Skin epidermis (tissue), 12 donors: ENCODE measurements around the gene CFHR2.
"Not testable (repeated sequence)": the region's sequence is repeated elsewhere in the genome, so short reads cannot be mapped to it uniquely, and the experiment has no call there.

Source experiments
- H3K27ac ChIP-seq, 21 experiments: fragments of 200-600 bp; sonication (generic) in 11 of 21; one replicate each; pipeline ENCODE4 v1.5.0; 2020; ENCODE audit warnings: mild to moderate bottlenecking in 3 of 21, inconsistent platforms in 2 of 21, moderate library complexity in 2 of 21
- H3K4me3 ChIP-seq, 7 experiments: fragments of 200-600 bp; sonication (generic) in 2 of 7; one replicate each; pipeline ENCODE4 v1.5.0; 2020; ENCODE audit warnings: inconsistent platforms in 2 of 7, mild to moderate bottlenecking in 2 of 7, moderate library complexity in 1 of 7

CFHR2 gene

GRCh38 chr1:196943568-196943967 is at the start of gene CFHR2:
TSS of gene CFHR2 (plus strand) at chr1:196943738. CDS start at chr1:196943881, 143 bp downstream.
- not testable (repeated sequence) for H3K27ac ChIP-seq, H3K4me3 ChIP-seq

DNA sequence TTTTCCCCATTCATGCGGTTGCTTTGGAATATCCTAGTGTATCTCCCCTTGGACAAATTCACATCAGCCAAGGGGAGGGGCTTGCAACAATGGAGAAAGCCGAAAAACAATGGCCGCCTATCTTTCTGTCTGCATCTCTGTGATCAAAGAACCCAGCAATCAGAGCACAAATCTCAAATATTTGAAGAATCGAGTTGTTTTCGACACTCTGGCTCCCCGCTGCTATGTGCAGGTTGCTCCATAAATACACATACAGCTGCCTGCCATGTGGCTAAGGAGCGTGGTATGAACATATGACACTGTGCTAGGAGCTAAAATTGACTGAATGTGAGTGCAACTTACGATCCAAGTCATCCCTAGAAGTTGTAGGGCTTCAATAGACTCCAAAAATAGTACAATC is 47.2 kb upstream of the CFHR2 start:
- no peak overlapping the region for H3K4me3 ChIP-seq

DNA sequence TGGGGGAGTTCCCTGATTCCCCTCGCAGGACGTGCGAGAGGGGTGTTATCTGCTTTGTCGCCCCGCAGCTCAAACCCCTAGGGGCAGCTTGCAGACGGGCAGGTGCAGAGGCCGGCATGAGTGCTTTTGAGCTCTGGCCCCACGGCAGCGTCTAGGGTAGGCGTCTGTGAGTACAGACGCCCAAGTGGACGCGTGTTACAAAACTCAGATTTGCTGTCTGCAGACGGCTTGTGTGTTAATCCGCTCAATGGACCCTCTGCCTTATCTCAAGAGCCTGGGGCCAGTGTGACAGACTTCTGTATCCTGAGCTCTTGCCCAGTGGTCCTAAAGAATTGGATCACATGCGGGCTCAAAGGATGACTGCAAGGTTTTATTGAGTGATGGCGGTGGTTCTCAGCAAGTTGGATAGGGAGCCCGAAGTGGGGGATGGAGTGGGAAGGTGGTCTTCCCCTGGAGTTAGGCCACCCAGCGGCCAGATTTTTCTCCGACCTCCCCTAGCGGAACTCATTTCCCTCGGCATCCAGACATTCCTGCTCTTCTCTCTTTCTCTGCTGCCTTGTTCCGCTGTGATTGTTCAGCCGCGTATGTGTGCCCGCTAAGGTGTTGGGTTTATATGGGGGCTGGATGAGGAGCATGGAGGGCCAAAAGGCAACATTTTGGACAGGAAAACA is 46.2 kb upstream of the CFHR2 start:
- Histone ChIP-seq H3K27ac (no peak overlapping the region), H3K4me3 (no peak overlapping the region)

More for the DNA sequence above, 47.2 kb upstream of the CFHR2 start:
- no peak overlapping the region for H3K27ac ChIP-seq

- no peak overlapping the region for H3K27ac ChIP-seq
- no peak overlapping the region for H3K4me3 ChIP-seq
These were observed 41.2 kb upstream of the CFHR2 start for GRCh38 chr1:196902344-196902743.

DNA sequence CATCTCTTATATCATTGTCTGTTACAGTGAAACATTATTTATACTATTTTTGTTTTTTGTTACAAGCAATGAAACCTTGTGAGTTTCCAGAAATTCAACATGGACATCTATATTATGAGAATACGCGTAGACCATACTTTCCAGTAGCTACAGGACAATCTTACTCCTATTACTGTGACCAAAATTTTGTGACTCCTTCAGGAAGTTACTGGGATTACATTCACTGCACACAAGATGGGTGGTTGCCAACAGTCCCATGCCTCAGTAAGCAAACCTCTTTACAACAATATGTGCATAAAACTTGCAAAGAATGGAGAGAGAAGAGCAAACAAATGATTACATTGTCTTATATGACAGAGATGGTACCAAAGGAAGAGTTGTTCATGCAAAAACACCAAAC is 33.3 kb upstream of the CFHR2 start:
- H3K4me3 ChIP-seq, result no peak overlapping the region
- no peak overlapping the region for H3K27ac ChIP-seq

DNA sequence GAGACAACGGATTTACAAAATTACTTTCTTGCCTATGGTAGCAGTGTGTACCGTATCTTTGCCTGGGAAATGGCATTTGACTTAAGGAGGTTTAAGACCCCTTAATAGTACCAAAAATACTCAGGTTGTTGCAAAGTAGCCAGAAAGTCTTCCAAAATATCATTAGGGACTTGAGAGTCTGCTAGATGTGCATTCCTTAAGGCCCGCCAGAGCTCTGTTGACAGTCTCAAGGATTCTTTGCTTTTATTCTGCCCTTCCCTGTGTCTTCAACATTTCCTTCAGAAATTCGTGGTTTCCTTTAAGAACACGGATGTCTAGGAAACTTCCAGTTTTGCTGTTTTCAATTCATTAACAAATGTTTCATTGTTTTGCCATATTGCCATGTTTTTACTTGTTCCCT is 31.3 kb upstream of the CFHR2 start:
- H3K27ac ChIP-seq, H3K4me3 ChIP-seq: not testable (repeated sequence)

- H3K4me3 ChIP-seq, H3K27ac ChIP-seq: not testable (repeated sequence)
These were observed 16.7 kb upstream of the CFHR2 start for GRCh38 chr1:196926839-196927238.

- H3K4me3 ChIP-seq, H3K27ac ChIP-seq: not testable (repeated sequence)
These were observed 10.7 kb upstream of the CFHR2 start for GRCh38 chr1:196932853-196933252.

GRCh38 chr1:196933531-196934189 is 9.9 kb upstream of the CFHR2 start:
- Histone ChIP-seq H3K4me3 (no peak overlapping the region), H3K27ac (no peak overlapping the region)

DNA sequence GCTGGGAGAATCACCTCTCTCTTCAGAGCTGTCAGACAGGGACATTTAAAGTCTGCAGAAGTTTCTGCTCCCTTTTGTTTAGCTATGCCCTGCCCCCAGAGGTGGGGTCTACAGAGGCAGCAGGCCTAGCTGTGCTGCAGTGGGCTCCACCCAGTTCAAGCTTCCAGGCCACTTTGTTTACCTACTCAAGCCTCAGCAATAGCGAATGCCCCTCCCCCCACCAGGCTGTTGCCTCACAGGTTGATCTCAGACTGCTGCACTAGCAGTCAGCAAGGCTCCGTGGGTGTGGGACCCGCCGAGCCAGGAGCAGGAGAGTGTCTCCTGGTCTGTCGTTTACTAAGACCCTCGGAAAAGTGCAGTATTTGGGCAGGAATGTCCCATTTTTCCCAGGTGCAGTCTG is 2.1 kb upstream of the CFHR2 start:
- H3K27ac ChIP-seq, H3K4me3 ChIP-seq: not testable (repeated sequence)

DNA sequence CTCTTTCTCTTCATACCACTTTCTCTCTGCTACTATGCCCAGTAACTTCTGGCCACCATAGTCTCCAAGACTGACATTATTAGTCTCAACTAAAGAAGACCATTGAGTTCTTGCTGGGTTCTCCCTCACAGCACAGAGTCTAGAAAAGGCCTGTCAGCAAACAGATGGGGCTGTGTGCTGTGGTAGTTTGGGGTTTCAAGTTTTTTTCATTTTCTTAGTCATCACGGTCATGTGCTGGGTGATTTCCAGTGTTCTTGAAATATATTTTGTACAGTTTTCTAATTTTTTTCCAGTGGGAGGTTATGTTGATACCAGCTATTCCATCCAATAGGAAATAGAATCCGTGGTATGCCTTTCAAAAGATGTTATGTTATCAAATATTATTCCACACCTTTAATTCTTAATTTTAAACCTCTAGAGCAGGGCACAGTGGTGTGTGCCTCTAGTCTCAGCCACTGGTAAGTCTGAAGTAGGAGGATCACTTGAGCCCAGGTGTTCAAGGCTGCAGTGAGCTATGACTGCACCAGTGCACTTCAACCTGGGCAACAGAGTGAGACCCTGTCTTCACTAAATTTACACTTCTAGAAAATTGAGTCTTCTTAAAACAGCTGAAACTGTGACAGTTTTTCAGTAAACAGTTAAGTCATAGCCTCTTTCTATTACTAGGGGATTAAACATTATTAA is 8.3 kb downstream of the CFHR2 start:
- Histone ChIP-seq H3K4me3 (no peak overlapping the region), H3K27ac (no peak overlapping the region)

DNA sequence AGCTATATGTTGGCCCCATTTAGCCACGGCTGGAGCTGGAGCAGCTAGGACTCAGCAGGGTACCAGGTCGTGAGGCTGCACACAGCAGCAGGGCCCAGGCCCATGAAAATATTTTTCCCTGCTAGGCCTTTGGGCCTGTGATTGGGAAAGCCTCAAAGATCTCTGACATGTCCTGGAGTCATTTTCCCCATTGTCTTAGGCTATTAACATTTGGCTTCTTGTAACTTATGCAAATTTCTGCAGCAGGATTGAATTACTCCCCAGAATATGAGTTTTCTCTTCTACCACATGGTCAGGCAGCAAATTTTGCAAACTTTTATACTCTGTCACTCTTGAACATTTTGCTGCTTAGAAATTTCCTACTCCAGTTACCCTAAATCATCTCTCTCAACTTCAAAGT is 11.2 kb downstream of the CFHR2 start:
- H3K27ac ChIP-seq, result no peak overlapping the region
- no peak overlapping the region for H3K4me3 ChIP-seq

DNA sequence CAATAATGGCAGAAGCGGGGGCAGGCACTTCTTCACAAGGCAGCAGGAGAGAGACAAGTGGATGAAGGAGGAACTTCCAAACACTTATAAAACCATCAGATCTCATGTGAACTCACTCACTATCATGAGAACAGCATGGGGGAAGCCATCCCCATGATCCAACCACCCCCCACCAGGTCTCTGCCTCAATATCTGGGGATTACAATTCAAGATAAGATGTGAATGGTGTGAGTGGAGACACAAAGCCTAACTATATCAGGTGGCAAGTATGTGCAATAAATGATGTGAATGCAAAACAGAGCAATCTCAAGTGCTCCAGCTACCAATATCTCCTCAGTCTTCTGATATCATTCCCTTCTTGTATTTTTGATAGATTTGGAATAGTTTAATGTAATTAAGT is 12.4 kb downstream of the CFHR2 start:
- no peak overlapping the region for H3K4me3 ChIP-seq
- H3K27ac ChIP-seq, result no peak overlapping the region

DNA sequence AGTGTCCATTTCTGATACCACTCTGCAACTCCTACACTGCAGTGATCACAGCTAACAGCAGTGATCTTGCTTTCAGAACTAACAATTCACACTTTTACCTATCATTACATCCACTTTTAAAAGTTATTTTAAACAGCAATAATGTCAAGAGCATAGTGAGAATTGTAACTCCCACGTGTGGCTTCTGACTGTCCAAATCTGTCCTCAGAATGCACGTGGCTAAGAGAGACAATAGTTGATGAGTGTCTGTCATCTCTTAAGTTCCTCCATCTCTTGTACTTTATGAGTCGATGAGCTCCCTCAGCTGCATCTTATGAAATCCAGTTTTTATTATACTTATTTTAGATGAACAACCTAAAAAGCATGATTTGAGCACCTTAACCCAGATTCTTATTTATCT is 17.3 kb downstream of the CFHR2 start:
- no peak overlapping the region for H3K4me3 ChIP-seq
- H3K27ac ChIP-seq, result no peak overlapping the region

GRCh38 chr1:196970182-196970581 is 26.6 kb downstream of the CFHR2 start:
- no peak overlapping the region for H3K27ac ChIP-seq

DNA sequence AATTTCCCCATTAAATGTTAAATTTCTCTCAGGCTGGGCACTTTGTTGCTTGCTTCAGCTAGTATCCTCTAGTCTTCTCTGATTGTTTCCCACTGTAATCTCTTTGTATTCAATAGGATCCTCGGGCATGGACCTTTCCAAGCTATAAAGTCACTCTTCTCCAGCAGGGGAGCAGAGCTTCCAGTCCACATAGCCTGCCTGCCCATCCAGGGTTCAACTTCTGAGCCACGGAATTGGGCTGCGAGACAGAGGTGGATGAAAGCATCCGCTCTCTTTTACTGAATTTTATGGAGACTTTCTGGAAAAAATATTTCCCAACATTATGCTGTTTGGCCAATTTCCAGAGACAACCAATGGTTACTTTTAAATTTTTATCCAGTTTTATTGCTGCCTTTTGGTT is 32.7 kb downstream of the CFHR2 start:
- Histone ChIP-seq H3K27ac (no peak overlapping the region), H3K4me3 (no peak overlapping the region)

More at GRCh38 chr1:196970182-196970581, 26.6 kb downstream of the CFHR2 start:
- H3K4me3 ChIP-seq, result no peak overlapping the region

GRCh38 chr1:196977278-196977677 is 33.7 kb downstream of the CFHR2 start, which contains the start of gene CFHR5:
TSS of gene CFHR5 (plus strand) at chr1:196977556. CDS start at chr1:196977665, 109 bp downstream.
- Histone ChIP-seq H3K4me3 (no peak within 1 kb of the TSS), H3K27ac (no peak within 1 kb of the TSS)

- Histone ChIP-seq H3K27ac (no peak overlapping the region), H3K4me3 (no peak overlapping the region)
These were observed 37.3 kb downstream of the CFHR2 start for GRCh38 chr1:196980859-196981258.

DNA sequence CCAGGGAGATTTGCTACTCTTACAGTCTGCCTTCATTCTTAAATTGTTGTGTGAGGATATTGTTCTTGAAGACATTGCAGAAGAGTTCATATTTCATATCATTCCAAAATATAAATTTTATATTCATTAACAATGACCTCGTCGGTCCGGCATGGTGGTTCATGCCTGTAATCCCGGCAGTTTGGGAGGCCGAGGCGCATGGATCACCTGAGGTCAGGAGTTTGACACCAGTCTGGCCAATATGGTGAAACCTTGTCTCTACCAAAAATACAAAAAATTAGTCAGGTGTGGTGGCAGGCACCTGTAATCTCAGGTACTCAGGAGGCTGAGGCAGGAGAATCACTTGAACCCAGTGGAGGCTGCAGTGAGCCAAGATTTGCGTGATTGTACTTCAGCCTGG is 38.7 kb downstream of the CFHR2 start:
- not testable (repeated sequence) for H3K27ac ChIP-seq, H3K4me3 ChIP-seq

- not testable (repeated sequence) for H3K4me3 ChIP-seq
These were observed 48.5 kb downstream of the CFHR2 start for GRCh38 chr1:196991919-196992651.

More at GRCh38 chr1:196991919-196992651, 48.5 kb downstream of the CFHR2 start:
- H3K27ac ChIP-seq, result not testable (repeated sequence)
